ENCODE data around the gene CRADD.

- TF ChIP-seq EZH2 (IDR thresholded peaks at IDR 0.05) (no peak), POLR2AphosphoS5 (IDR thresholded peaks at IDR 0.05; ENCODE audit: borderline replicate concordance, low read depth, low read length) (no peak), FOXP2 (optimal IDR thresholded peaks at IDR 0.05; ENCODE audit: control extremely low read depth, extremely low read length, insufficient read depth) (no peak)
These were observed 180.2 kb downstream of the CRADD start for GRCh38 chr12:93857279-93857938.
